Lung (tissue), 12 donors: Measurements from ENCODE around the gene TRPM6. TPM values are rescaled to one million over a fixed set of nuclear protein-coding genes. Genes with fewer than 3 reads are reported as not detected.

Source experiments
- ATAC-seq: fragments of 200-7000 bp; cut with Tn5 transposase; one replicate; pipeline ENCODE4 v1.9.1; 2020; ENCODE audit warnings: moderate number of reproducible peaks; ENCODE audit not compliant: insufficient read depth, low FRiP score
- DNase-seq, 3 donors: peaks; one replicate each; pipeline ENCODE4 v3.0.0-alpha.2; 2013 to 2017
- H3K27ac ChIP-seq, 2 donors: one replicate each; pipeline ENCODE4 v1.5.1; 2013; ENCODE audit warnings: mild to moderate bottlenecking in 2 of 2, moderate library complexity in 2 of 2, control low read depth in 1 of 2, inconsistent platforms in 1 of 2, low read depth in 1 of 2, low read length in 1 of 2
- H3K27me3 ChIP-seq, 3 donors: one replicate each; pipeline ENCODE4 v1.5.1; 2013; ENCODE audit warnings: low read length in 2 of 3; ENCODE audit not compliant: control insufficient read depth in 3 of 3, insufficient read depth in 3 of 3
- H3K36me3 ChIP-seq, 4 donors: one replicate each; pipeline ENCODE4 v1.5.1; 2013; ENCODE audit warnings: low read length in 4 of 4, mild to moderate bottlenecking in 1 of 4, moderate library complexity in 1 of 4; ENCODE audit not compliant: control insufficient read depth in 4 of 4, insufficient read depth in 4 of 4
- H3K4me1 ChIP-seq, 5 donors: one replicate each; pipeline ENCODE4 v1.5.1; 2013; ENCODE audit warnings: low read length in 5 of 5, mild to moderate bottlenecking in 2 of 5, moderate library complexity in 1 of 5; ENCODE audit not compliant: control insufficient read depth in 5 of 5, insufficient read depth in 5 of 5
- H3K4me3 ChIP-seq: one replicate; pipeline ENCODE4 v1.5.1; 2013; ENCODE audit warnings: mild to moderate bottlenecking, control low read depth, moderate library complexity
- H3K9ac ChIP-seq, 2 donors: one replicate each; pipeline ENCODE4 v1.5.1; 2013; ENCODE audit warnings: low read length in 2 of 2, control low read depth in 1 of 2; ENCODE audit not compliant: insufficient read depth in 1 of 2
- H3K9me3 ChIP-seq, 4 donors: one replicate each; pipeline ENCODE4 v1.5.1; 2013; ENCODE audit warnings: low read length in 3 of 4, mild to moderate bottlenecking in 1 of 4, moderate library complexity in 1 of 4; ENCODE audit not compliant: control insufficient read depth in 4 of 4, insufficient read depth in 3 of 4
- WGBS, 2 donors: extraction: QIAGEN DNeasy Blood & Tissue Kit; methylation state at CpG; one replicate each; pipeline ENCODE4 v1.1.7; 2013; 5-methylcytosine and 5-hydroxymethylcytosine counted together
- polyA plus RNA-seq, 2 donors: library from polyadenylated mRNA; stranded (reverse); fragments of 200-250 nt; gene quantifications; one replicate each; pipeline ENCODE4 v1.2.1, GENCODE V29; 2013
- total RNA-seq, 2 donors: library from RNA; depleted of rRNA in 1 of 2; stranded (reverse); fragments of >200 nt in 1 of 2; gene quantifications; one replicate each; pipeline ENCODE4 v1.2.1, GENCODE V29; 2014 to 2021
- TF ChIP-seq, protein P1 (sequence below): IDR thresholded peaks from 2 replicates; pipeline ENCODE4 v1.5.1; 2012; ENCODE audit warnings: mild to moderate bottlenecking; ENCODE audit errors: control extremely low read depth, extremely low read depth
- donor health status: control.
- donor health status: control.
- donor health status: Bipolar disorder and iron deficiency.
- donor health status: healthy.
- donor health status: DM: yes; HTN: yes; CAD: no.

The TRPM6 gene
- total and polyA plus RNA-seq, 4 donors, result 0.10 to 2.3 (median 0.70) TPM

DNA sequence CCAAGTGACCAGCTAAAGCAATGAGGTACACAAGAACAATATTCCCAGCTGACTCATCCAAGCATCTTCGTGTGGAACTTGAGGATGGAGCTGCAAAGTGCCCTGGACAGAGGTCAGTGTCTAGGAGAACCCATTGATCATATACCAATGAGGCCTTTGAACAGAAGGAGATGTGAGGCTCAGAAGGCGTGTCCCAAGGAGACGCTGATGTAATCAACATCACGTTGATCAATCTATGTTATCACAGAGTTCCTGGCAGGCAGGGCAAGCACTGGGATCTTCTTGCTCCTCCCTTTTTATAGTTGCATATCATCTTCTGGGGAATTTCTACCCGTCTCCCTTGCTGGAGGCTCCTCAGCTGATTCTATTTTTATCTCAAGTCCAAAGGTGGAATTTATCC, 163.4 kb downstream of the TRPM6 start:
- 76 to 83% methylated on average over 5 of the region's 5 CpGs for WGBS, 2 donors
- Histone ChIP-seq H3K27me3 (no peaks in the 10 kb centered on the region), H3K9ac (no peak overlapping the region), H3K4me1 (peaks cover 0 to 6% (median 0%) of the 10 kb centered on the region in 5 donors), H3K36me3 (no peaks in the 10 kb centered on the region), H3K4me3 (no peak overlapping the region), H3K9me3 (peaks cover 0 to 3% (median 0%) of the 10 kb centered on the region in 4 donors), H3K27ac (no peak overlapping the region)
- DNase-seq (no peak), ATAC-seq (no peak)
- TF ChIP-seq, protein P1, sequence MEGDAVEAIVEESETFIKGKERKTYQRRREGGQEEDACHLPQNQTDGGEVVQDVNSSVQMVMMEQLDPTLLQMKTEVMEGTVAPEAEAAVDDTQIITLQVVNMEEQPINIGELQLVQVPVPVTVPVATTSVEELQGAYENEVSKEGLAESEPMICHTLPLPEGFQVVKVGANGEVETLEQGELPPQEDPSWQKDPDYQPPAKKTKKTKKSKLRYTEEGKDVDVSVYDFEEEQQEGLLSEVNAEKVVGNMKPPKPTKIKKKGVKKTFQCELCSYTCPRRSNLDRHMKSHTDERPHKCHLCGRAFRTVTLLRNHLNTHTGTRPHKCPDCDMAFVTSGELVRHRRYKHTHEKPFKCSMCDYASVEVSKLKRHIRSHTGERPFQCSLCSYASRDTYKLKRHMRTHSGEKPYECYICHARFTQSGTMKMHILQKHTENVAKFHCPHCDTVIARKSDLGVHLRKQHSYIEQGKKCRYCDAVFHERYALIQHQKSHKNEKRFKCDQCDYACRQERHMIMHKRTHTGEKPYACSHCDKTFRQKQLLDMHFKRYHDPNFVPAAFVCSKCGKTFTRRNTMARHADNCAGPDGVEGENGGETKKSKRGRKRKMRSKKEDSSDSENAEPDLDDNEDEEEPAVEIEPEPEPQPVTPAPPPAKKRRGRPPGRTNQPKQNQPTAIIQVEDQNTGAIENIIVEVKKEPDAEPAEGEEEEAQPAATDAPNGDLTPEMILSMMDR, result no peak

DNA sequence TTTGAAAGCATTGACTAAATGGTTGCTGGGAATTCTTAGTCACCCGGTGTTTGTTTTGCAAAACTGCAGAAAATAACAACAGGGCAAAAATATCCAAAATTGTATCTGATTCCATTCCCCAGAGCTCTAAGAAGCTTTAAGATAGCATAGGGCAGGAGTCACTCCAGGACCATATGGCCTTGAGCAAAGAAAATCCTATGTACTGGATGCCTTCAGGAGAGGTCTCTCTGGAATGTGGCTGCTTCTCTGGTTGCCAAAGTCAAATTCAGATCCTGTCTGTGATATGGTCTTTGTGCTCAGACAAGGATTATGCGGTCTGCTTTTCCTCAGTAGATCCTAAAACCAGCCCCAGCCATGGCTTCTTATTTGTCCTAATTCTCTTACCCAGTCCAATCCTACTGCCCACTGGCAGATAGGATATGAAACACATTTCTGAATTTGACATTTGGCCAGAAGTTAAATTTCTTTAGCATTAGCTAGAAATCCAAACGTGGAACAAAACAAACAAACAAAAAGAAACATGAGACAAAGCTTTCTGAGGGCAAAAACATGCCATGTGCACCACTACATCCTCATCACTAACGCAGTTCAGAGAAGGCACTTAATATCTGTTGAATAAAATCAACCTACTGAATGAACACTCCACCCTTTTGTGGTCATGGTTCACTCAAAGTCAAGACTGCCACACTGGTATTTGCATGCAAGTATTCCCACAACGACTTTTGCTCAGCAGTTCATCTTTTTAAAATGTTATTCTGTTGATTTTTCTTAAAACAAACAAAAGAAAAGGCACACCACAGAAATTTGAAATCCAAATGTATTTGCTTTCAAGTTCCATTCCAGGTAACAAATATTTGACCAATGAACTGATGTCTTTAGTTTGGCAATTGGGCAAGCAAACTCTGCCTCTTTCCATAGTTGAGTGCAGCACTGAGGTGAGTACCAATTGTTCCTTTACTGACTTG, 165.7 kb downstream of the TRPM6 start:
- ATAC-seq (no peak), DNase-seq (no peak)
- H3K9me3 ChIP-seq, result peaks cover 0 to 3% (median 0%) of the 10 kb centered on the region in 4 donors
- no peaks in the 10 kb centered on the region for H3K4me1 ChIP-seq
- no peaks in the 10 kb centered on the region for H3K27me3 ChIP-seq
- no peak overlapping the region for H3K27ac ChIP-seq
- no peak overlapping the region for H3K9ac ChIP-seq
- no peak overlapping the region for H3K4me3 ChIP-seq
- no peaks in the 10 kb centered on the region for H3K36me3 ChIP-seq
- TF ChIP-seq, protein P1, result no peak
- 67 to 77% methylated on average over 5 of the region's 5 CpGs for WGBS, 2 donors

DNA sequence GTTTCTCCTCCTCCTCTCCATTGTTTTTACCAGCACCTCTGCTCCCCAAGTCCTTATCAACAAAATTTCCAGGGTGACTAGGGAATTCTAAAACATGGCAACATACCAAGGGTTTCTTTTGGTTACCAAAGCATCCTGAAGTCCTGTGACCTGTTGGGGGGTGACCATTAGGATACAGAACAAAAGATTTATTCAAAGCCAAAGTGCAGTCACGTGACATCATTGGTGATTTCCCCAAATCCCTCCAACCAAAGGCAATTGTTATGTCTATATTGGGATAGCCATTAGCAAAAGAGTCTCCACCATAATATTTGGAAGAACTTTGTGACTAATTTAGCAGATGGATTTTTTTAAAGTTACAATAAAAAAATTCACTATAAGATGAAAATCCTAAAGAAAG, 168.4 kb downstream of the TRPM6 start:
- Histone ChIP-seq H3K36me3 (no peaks in the 10 kb centered on the region), H3K27ac (no peak overlapping the region), H3K4me1 (no peaks in the 10 kb centered on the region), H3K9ac (no peak overlapping the region), H3K4me3 (no peak overlapping the region), H3K9me3 (no peaks in the 10 kb centered on the region), H3K27me3 (no peaks in the 10 kb centered on the region)
- DNase-seq (no peak), ATAC-seq (no peak)
- 69 to 86% methylated on average over 1 of the region's 1 CpG for WGBS, 2 donors
- TF ChIP-seq, protein P1, result no peak
